HL-60 (cell line): ENCODE measurements around the gene FAM204A.

Experiments used
- DNase-seq, 2 experiments: peaks; one replicate each; pipeline ENCODE4 v3.0.0-alpha.2; 2010 to 2020; ENCODE audit warnings: low read depth in 1 of 2, low spot score in 1 of 2
- H3K27ac ChIP-seq: fragments of 250-450 bp; sonication (Bioruptor Pico); replicated peaks from 2 replicates; pipeline ENCODE4 v1.5.1; 2020; ENCODE audit warnings: mild to moderate bottlenecking, moderate library complexity
- H3K27me3 ChIP-seq: fragments of 250-450 bp; sonication (Bioruptor Pico); 2 replicates; pipeline ENCODE4 v1.5.1; 2021; ENCODE audit warnings: mild to moderate bottlenecking, moderate library complexity; ENCODE audit not compliant: insufficient read depth, poor library complexity, severe bottlenecking
- H3K4me3 ChIP-seq: replicated peaks from 2 replicates; pipeline ENCODE4 v1.5.1; 2011; ENCODE audit warnings: mild to moderate bottlenecking, control low read depth, low read length; ENCODE audit not compliant: insufficient read depth
- GABPA ChIP-seq: IDR thresholded peaks from 2 replicates; pipeline ENCODE4 v1.6.1; 2012; ENCODE audit warnings: low read depth
- POLR2AphosphoS5 ChIP-seq: IDR thresholded peaks from 2 replicates; pipeline ENCODE4 v1.6.1; 2012; ENCODE audit warnings: low read depth
- SPI1 ChIP-seq: IDR thresholded peaks from 2 replicates; pipeline ENCODE4 v1.6.1; 2012; ENCODE audit warnings: low read depth, mild to moderate bottlenecking, borderline replicate concordance
- TF ChIP-seq, protein P1 (sequence below): IDR thresholded peaks from 2 replicates; pipeline ENCODE4 v1.6.1; 2012; ENCODE audit warnings: low read depth; ENCODE audit not compliant: insufficient replicate concordance
- TF ChIP-seq, protein P2 (sequence below): IDR thresholded peaks from one replicate; pipeline ENCODE4 v1.5.1; 2011; ENCODE audit warnings: low read length, control low read depth, inconsistent platforms; ENCODE audit not compliant: insufficient read depth

The FAM204A gene

DNA sequence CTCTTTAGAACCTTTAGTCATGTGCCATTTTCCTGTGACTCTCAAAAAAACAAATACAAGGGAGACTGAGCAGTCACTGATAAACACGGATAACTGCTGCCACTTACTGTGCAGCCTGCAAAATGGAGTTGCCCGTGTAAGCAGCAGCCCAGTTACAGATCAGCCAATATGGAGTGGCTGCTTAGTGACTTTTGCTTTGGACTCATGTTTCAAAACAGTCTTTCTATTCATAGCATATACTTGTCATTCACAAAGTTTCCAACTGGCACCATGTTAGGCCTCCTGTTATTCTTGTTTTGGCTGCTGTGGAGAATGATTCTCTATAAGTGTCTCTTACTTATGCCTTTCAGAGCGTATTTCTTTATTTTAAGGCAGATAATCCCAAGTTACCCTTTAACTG is 3.0 kb downstream of the FAM204A start:
- H3K27me3 ChIP-seq, result no peaks in the 10 kb centered on the region
- H3K4me3 ChIP-seq, result no peak overlapping the region
- no peak overlapping the region for H3K27ac ChIP-seq
- DNase-seq, result no peak
- TF ChIP-seq POLR2AphosphoS5, result no peak
- no peak for TF ChIP-seq GABPA
- TF ChIP-seq, protein P1, sequence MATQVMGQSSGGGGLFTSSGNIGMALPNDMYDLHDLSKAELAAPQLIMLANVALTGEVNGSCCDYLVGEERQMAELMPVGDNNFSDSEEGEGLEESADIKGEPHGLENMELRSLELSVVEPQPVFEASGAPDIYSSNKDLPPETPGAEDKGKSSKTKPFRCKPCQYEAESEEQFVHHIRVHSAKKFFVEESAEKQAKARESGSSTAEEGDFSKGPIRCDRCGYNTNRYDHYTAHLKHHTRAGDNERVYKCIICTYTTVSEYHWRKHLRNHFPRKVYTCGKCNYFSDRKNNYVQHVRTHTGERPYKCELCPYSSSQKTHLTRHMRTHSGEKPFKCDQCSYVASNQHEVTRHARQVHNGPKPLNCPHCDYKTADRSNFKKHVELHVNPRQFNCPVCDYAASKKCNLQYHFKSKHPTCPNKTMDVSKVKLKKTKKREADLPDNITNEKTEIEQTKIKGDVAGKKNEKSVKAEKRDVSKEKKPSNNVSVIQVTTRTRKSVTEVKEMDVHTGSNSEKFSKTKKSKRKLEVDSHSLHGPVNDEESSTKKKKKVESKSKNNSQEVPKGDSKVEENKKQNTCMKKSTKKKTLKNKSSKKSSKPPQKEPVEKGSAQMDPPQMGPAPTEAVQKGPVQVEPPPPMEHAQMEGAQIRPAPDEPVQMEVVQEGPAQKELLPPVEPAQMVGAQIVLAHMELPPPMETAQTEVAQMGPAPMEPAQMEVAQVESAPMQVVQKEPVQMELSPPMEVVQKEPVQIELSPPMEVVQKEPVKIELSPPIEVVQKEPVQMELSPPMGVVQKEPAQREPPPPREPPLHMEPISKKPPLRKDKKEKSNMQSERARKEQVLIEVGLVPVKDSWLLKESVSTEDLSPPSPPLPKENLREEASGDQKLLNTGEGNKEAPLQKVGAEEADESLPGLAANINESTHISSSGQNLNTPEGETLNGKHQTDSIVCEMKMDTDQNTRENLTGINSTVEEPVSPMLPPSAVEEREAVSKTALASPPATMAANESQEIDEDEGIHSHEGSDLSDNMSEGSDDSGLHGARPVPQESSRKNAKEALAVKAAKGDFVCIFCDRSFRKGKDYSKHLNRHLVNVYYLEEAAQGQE, result no peak

DNA sequence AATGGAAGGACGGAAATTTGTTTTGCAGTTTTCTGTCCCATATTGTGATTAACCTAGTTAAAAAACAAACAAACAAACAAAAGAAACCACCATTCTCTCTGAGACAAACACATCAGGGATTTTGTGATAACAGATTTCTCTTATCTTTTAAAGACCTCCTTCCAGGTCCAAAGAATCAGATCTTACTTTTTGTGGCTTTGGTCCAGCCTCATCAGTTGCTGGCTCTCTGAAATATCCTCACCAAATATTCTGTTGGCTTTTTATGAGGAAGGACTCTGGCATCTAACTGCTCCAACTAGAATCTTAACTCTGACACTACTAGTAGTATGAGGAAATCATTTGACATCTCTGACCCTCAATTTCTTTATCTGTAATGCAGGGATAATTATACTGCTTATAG is 4.8 kb downstream of the FAM204A start:
- DNase-seq, result no peak

DNA sequence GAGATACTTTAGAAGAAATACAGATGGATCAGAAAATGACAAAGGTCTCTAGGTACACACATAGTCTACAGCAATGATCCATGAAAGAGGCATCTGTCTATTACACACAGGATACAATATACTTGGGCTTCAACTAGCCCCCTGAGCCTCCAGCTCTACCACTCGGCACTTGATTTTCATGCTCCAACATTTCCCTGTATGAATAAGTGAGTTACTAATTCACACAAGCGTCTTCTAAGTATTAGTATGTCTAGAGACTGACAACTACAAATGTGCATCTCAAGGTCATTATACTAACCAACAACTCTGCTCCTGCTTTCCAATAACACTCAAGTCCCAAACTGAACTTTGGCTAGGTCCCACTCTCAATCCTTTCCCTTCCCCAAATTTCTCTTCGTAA is 8.3 kb downstream of the FAM204A start:
- H3K4me3 ChIP-seq, result no peak overlapping the region
- DNase-seq, result no peak
- TF ChIP-seq, protein P1, result no peak
- TF ChIP-seq, protein P2, sequence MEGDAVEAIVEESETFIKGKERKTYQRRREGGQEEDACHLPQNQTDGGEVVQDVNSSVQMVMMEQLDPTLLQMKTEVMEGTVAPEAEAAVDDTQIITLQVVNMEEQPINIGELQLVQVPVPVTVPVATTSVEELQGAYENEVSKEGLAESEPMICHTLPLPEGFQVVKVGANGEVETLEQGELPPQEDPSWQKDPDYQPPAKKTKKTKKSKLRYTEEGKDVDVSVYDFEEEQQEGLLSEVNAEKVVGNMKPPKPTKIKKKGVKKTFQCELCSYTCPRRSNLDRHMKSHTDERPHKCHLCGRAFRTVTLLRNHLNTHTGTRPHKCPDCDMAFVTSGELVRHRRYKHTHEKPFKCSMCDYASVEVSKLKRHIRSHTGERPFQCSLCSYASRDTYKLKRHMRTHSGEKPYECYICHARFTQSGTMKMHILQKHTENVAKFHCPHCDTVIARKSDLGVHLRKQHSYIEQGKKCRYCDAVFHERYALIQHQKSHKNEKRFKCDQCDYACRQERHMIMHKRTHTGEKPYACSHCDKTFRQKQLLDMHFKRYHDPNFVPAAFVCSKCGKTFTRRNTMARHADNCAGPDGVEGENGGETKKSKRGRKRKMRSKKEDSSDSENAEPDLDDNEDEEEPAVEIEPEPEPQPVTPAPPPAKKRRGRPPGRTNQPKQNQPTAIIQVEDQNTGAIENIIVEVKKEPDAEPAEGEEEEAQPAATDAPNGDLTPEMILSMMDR, result no peak
- TF ChIP-seq POLR2AphosphoS5 (no peak), GABPA (no peak), SPI1 (no peak)
- no peaks in the 10 kb centered on the region for H3K27me3 ChIP-seq
- H3K27ac ChIP-seq, result no peak overlapping the region

More for the DNA sequence above, 4.8 kb downstream of the FAM204A start:
- H3K27ac ChIP-seq, result no peak overlapping the region
- no peaks in the 10 kb centered on the region for H3K27me3 ChIP-seq
- no peak overlapping the region for H3K4me3 ChIP-seq
- TF ChIP-seq GABPA (no peak), SPI1 (no peak), POLR2AphosphoS5 (no peak)
- TF ChIP-seq, protein P1, result no peak
- TF ChIP-seq, protein P2, result no peak
